PFSK-1 (cell line): ENCODE measurements around the gene AKR1B15.

ENCODE experiments used
- POLR2AphosphoS5 ChIP-seq: IDR thresholded peaks from 2 replicates; pipeline ENCODE4 v1.6.1; 2012; ENCODE audit warnings: low read depth, mild to moderate bottlenecking, control low read depth, low read length, moderate library complexity
- SIN3A ChIP-seq: IDR thresholded peaks from 2 replicates; pipeline ENCODE4 v1.6.1; 2012; ENCODE audit warnings: mild to moderate bottlenecking, low read length, moderate library complexity, borderline replicate concordance; ENCODE audit not compliant: insufficient read depth
- TAF1 ChIP-seq: IDR thresholded peaks from 2 replicates; pipeline ENCODE4 v1.6.1; 2012; ENCODE audit warnings: low read length, control low read depth, borderline replicate concordance; ENCODE audit not compliant: insufficient read depth
- TF ChIP-seq, protein P1 (sequence below), 2 experiments: IDR thresholded peaks; 2 replicates each; pipeline versions ENCODE4 v1.6.1 to v1.8.0; 2011 to 2012; ENCODE audit warnings: low read depth in 2 of 2, low read length in 2 of 2, control low read depth in 1 of 2, inconsistent platforms in 1 of 2, mild to moderate bottlenecking in 1 of 2, moderate library complexity in 1 of 2; ENCODE audit not compliant: insufficient read depth in 1 of 2

DNA sequence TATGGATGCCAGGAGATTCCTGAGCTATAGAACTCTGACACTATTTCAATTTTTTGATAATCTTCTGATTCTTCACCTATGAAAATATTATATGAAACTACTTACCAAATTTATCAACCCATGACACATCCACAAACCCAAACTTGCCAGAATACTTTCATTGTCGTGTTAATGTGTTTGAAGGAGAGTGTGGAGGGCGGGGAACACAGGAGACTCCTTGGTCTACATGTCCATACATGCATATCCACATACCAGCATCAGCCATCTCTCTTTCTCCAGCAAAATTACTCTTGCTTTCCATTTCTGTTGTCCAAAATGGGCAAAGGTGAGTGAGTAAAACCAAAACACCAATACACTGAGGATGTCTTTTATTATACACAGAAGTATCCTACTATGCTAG lies 74.3 kb downstream of the AKR1B15 start:
- no peak for TF ChIP-seq POLR2AphosphoS5
- TF ChIP-seq TAF1, result no peak
- TF ChIP-seq, protein P1, sequence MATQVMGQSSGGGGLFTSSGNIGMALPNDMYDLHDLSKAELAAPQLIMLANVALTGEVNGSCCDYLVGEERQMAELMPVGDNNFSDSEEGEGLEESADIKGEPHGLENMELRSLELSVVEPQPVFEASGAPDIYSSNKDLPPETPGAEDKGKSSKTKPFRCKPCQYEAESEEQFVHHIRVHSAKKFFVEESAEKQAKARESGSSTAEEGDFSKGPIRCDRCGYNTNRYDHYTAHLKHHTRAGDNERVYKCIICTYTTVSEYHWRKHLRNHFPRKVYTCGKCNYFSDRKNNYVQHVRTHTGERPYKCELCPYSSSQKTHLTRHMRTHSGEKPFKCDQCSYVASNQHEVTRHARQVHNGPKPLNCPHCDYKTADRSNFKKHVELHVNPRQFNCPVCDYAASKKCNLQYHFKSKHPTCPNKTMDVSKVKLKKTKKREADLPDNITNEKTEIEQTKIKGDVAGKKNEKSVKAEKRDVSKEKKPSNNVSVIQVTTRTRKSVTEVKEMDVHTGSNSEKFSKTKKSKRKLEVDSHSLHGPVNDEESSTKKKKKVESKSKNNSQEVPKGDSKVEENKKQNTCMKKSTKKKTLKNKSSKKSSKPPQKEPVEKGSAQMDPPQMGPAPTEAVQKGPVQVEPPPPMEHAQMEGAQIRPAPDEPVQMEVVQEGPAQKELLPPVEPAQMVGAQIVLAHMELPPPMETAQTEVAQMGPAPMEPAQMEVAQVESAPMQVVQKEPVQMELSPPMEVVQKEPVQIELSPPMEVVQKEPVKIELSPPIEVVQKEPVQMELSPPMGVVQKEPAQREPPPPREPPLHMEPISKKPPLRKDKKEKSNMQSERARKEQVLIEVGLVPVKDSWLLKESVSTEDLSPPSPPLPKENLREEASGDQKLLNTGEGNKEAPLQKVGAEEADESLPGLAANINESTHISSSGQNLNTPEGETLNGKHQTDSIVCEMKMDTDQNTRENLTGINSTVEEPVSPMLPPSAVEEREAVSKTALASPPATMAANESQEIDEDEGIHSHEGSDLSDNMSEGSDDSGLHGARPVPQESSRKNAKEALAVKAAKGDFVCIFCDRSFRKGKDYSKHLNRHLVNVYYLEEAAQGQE (IDR thresholded peaks at IDR 0.05; ENCODE audit: insufficient read depth in 1 of 2, low read depth in 2 of 2, low read length in 2 of 2), result no peak
- no peak for TF ChIP-seq SIN3A
